HG02943 (cell line): ENCODE data around the gene DNAJC4.

Experiments used
- ATAC-seq: cut with Tn5 transposase; IDR thresholded peaks from one replicate; pipeline ENCODE4 v1.9.1; 2021; ENCODE audit warnings: mild to moderate bottlenecking, low read depth, moderate library complexity; ENCODE audit not compliant: unreplicated experiment

Gene DNAJC4

DNA sequence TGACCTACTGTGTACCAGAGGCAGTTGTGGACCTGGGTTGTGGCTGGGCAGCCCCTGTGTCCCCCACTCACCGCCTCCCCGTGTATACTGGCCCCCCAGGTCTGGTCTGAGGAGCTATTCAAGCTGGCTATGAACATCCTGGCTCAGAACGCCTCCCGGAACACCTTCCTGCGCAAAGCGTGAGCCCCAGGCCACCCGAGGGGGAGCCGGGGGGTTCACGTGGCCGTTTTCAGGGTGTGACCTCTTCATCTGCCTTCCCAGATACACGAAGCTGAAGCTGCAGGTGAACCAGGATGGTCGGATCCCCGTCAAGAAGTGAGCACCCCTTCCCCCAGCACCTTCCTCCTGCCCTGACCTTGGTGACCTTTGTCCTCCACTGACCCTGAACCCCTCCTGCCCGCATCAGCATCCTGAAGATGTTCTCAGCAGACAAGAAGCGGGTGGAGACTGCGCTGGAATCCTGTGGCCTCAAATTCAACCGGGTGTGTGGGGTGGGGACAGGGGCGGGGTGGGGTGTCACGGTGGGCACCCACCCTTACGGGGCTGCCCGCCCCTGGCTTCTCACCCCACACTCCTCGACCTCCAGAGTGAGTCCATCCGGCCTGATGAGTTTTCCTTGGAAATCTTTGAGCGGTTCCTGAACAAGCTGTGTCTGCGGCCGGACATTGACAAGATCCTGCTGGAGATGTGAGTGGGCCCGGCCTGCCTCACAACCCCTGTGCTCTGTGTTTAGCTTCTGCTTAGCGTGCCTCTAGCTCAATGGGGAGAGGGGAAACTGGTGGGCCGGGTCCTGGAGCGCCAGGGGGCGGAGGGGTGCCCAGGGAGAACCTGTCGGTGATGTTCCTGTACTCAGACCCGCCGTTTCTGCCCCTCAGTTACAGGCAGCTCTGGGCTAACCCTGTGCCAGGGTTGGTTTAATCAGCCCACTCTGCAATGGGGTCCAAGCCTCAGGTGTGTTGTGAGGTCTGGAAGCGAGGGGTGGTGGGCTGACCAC, 25.1 kb downstream of the DNAJC4 start:
- no peak for ATAC-seq

DNA sequence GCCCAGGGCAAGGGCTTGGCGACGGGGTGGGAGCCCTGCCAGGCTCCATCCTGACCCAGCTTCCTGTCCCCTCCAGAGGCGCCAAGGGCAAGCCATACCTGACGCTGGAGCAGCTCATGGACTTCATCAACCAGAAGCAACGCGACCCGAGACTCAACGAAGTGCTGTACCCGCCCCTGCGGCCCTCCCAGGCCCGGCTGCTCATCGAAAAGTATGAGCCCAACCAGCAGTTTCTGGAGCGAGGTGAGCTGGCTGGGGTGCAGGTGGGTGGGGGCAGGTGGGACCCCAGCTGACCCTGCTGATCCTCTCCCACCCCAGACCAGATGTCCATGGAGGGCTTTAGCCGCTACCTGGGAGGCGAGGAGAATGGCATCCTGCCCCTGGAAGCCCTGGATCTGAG, 26.0 kb downstream of the DNAJC4 start:
- ATAC-seq, result no peak

DNA sequence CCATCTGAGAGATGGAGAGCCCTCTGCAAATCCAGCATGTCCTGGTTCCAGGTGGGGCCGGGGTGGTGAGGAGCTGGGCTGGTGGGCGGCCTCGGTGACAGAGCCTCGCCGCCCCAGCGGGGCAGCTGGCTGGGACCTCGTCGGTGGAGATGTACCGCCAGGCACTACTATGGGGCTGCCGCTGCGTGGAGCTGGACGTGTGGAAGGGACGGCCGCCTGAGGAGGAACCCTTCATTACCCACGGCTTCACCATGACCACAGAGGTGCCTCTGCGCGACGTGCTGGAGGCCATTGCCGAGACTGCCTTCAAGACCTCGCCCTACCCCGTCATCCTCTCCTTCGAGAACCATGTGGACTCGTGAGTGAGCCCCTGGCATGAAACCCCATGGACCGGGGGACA, 28.0 kb downstream of the DNAJC4 start:
- no peak for ATAC-seq

DNA sequence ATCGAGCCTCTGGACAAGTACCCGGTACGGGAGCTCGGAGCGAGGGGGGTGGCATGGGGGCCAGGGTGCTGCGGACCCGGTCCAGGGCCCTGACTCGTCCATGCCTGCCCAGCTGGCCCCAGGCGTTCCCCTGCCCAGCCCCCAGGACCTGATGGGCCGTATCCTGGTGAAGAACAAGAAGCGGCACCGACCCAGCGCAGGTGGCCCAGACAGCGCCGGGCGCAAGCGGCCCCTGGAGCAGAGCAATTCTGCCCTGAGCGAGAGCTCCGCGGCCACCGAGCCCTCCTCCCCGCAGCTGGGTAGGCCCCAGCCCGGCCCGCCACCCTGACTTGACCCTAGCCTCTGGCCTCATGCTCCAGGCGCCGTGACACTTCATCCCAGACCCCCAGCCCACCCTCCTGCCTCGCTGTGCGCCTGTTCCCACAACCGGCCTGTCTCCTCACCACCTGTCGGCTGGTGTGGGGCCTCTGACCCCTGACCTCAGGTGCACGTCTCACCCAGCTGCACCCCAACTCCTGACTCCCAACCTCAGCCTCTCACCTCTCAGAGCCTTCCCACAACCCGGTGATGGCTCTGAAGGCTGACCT, 28.7 kb downstream of the DNAJC4 start:
- no peak for ATAC-seq

DNA sequence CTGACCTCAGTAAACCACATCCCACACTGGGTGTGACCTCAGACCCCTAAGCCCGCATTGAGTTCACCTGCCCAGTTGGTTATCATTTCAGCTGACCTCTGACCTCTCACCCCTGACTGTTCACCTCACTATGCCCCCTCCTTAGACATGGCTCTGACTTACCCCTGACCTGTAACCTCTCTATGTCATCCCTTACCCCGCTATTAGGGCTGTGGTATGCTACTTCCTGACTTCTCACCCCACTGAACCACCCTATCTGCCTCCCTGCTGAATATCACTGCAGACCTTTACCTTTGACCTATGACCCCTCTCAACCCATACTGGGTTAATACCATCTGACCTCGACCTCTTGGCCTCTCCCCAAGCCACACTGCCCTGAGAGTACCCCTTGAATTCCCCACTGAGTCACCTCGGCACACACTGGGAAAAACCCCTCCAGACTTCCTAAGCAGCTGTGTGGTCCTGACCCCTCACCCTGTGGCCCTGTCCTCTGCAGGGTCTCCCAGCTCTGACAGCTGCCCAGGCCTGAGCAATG, 29.3 kb downstream of the DNAJC4 start:
- no peak for ATAC-seq

DNA sequence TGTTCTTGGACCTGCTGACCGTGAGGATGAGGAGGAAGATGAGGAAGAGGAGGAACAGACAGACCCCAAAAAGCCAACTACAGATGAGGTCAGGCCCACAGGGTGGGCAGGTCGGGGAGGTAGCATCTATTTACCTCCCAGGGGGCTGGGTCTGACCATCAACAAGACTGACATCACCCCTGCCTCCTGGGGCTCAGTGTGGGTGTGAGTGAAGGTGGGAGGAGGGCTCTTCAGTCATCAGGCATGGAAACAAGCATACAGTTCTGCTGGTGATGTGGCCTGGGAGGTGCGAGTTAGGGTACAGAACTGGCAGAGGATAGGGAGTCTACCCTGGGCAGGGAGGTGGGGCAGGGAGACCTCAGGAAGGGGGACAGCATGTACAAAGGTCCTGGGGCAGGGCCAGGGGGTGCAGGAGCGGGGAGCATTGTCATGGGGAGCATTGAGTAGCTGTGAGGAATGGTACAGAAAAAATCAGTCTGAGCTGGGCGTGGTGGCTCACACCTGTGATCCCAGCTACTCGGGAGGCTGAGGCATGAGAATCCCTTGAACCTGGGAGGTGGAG, 29.9 kb downstream of the DNAJC4 start:
- ATAC-seq, result no peak

DNA sequence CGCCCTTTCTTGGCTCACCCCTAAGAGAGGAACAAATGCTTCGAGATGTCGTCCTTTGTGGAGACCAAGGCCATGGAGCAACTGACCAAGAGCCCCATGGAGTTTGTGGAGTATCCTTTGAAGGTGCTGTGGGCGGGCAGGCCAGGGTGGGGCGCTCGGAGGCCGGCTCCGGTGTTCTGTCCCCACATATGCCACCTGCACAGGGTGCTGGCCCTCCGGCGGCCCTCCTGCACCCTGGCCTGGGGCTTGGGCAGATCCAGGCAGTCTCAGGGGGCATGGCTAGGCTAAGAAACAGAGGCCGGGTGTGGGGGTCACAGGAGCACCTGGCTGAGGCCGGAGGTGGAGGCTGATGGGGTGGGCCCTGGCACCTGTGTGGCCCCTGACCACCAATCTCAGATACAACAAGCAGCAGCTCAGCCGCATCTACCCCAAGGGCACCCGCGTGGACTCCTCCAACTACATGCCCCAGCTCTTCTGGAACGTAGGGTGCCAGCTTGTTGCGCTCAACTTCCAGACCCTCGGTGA, 31.3 kb downstream of the DNAJC4 start:
- no peak for ATAC-seq

DNA sequence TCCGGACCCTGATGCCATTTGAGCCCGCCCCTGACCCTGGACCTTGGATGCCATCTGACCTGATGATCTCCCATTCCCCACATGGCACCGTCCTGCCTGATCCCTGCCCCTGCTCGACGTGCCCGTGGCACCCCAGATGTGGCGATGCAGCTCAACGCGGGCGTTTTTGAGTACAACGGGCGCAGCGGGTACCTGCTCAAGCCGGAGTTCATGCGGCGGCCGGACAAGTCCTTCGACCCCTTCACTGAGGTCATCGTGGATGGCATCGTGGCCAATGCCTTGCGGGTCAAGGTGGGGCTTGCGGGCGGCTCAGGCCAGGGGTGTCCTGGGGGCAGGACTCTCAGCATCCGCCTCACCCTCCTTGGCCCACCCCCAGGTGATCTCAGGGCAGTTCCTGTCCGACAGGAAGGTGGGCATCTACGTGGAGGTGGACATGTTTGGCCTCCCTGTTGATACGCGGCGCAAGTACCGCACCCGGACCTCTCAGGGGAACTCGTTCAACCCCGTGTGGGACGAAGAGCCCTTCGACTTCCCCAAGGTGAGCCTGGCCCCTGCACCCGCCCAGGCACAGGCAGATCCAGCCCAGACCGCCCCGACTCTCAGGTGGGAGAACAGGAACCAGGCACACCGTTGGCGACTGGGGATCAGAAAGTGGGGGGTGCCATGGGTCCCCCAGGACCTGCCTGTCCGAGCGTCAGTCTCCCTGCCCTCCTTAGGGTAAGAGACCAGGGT, 32.1 kb downstream of the DNAJC4 start:
- no peak for ATAC-seq

DNA sequence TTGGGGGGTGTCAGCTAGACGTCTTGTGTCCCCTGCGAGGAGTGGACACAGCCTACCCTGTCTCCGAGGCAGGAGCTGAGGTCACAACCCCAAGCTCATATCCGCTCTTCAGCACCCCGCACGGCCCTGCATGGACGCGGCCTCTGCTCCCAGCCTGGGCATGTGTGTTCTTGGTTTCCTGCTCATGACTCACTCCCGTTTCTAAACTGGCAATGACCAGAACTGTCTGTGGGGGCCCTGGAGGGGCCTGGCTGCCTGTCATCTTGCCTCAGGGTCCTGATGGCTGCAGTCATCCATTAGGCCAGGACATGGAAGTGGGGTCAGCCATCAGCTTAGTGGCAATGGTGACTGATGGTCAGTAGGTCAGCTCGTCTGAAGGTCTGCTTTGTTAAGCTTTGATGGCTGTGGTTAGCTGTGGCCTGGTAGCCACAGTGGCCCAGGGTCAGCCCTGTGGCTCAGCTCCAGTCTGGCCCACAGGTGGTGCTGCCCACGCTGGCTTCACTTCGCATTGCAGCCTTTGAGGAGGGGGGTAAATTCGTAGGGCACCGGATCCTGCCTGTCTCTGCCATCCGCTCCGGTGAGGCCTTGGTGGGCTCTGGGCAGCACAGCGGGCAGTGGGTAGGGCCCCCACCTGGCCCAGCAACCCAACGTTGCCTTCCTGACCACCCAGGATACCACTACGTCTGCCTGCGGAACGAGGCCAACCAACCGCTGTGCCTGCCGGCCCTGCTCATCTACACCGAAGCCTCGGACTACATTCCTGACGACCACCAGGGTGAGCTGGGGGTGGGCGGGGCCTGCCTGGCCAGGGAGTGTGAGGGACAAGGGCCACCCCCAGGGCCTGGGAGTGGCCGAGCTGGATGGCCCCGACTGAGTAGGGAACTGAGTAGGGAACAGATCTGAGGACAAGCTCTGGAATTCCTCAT, 32.9 kb downstream of the DNAJC4 start:
- ATAC-seq, result no peak

DNA sequence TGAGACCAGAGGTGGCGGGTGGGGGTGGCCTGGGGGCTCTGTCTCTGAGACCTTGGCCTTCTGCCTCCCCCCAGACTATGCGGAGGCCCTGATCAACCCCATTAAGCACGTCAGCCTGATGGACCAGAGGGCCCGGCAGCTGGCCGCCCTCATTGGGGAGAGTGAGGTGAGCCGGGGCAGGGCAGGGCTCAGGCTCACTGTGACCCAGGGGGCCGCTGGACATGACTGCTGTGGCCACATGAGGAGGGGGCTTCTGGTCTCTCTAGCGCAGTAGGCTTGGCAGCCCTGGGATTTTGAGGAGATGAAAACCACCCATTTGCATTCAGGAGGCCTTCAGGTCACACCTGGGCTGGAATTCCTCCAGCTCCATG, 33.6 kb downstream of the DNAJC4 start:
- no peak for ATAC-seq

DNA sequence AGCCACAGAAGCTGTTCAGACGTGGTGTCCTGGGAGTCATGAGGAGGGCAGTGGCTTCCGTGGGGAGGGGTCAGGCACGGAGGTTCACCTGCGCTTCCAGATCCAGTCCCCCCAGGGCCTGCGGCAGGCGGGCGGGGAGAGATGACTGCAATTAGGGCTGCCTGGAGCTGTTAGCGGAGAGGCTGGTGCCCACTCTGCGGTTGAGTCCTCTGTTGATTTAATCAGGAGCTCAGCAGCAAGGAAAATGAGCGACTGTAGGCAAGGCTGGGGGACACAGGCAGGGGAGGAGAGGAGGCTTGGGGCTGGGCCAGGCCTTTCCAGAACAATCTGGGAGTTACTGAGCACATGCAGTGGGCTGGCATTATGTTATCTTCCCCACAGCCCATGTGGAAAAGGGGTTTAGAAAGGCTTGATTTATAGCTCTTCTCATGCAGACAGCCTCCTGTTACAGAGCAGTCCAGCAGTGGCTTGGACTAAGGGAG, 34.1 kb downstream of the DNAJC4 start:
- ATAC-seq, result no peak

DNA sequence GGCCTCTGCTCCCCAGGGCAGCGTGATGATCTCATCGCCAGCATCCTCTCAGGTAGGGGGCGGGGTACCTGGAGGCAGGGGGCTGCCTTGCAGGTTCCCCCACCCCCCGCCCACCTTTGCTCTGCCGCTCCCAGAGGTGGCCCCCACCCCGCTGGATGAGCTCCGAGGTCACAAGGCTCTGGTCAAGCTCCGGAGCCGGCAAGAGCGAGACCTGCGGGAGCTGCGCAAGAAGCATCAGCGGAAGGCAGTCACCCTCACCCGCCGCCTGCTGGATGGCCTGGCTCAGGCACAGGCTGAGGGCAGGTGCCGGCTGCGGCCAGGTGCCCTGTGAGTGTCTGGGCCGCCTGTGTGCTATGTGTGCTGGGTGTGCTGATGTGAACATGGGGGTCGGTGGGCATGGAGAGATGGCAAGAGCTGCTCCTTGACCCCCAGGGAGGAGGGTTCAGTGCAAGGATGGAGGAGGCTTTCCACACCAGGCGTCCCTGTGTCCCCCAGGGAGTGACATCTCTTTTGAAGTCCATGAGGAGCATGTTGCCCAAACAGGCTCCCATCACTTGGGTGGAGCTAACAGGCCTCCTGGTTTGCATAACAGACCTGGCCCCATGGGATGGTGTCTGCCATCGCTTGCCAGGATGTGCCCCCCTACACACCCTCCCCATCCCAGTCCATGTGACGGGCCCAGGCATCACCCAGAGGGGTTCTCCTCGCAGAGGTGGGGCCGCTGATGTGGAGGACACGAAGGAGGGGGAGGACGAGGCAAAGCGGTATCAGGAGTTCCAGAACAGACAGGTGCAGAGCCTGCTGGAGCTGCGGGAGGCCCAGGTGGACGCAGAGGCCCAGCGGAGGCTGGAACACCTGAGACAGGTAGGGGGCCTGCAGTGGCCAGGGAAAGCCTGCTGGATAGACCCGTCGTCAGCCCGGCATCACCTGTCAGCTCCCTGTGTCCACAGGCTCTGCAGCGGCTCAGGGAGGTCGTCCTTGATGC, 35.1 kb downstream of the DNAJC4 start:
- ATAC-seq, result no peak

DNA sequence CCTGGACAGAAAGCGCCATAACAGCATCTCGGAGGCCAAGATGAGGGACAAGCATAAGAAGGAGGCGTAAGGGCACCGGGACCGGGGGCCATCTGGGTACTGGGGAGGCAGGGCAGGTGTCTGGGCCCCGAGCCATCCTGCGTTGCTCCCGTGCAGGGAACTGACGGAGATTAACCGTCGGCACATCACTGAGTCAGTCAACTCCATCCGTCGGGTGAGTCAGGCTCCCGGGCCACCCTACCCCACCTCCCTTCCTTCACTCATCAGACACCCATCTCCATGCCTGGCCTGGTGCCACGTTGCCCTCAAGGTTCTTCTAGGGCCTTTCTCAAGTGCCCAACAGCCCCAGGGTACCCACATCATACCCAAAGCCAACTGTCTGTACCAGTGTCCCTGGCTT, 36.0 kb downstream of the DNAJC4 start:
- ATAC-seq, result no peak

DNA sequence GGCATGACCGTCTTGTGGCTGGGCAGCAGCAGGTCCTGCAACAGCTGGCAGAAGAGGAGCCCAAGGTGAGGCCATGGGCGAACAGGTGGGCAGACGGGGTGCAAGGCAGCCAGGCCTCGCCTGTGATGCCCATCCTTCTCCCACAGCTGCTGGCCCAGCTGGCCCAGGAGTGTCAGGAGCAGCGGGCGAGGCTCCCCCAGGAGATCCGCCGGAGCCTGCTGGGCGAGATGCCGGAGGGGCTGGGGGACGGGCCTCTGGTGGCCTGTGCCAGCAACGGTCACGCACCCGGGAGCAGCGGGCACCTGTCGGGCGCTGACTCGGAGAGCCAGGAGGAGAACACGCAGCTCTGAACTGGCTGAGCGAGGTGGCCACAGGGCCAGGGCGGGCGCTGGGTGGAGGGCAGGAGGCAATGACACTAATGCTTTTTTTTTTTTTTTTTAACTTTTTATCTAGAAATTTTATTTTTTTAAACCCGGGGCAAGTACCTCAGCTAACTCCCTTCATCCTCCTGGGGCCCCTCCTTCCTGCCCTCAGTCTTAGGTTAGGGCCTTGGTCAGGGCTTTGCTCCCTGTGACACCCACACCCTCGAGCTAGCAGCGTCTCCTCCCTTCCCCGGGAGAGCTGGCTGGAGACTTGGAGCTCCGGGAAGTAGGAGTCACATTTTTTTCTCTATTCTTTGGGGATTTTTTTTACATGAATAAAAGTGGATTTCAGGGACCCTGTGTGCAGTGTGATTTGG, 37.0 kb downstream of the DNAJC4 start:
- no peak for ATAC-seq

DNA sequence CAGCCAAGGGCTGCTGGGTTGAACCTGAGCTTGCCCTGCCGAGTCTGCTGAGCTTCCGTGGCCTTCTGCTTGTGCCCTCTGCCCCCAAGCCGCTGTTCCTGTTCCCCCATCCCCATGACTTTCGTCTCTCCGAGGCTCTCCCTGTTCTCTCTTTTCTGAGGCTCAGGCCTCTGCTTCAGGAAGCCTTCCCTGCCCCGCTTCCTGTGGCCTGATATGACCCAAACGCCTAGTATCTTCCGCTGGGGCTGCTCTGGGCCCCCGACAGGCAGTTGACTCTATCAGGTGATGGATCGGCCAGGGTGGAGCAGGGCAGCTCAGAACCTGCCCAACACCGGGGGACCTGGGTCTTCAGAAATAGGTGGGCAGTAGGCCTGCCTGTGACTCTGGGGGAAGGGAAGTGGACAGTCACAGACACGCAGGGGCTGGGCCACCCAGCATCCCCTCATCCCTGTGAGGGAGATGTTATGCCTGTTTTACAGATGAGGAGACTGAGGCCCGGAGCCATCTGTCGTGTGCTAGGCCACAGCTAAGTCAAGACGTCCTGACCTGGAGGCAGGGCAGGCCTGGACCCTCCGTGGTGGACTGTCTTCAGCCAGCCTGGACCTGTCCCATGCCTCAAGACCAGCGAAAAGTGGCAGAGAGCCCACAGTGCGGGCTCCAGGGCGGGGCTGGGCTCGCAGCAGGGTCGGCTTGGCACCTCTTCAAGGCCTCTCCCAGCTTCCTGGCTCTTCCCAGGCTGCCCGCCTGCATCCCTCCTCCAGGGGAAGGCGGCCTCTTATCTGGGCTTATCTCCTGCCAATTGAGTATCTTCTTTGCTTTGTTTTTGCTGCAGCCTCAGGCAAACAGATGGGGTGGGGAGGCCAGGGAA, 37.9 kb downstream of the DNAJC4 start:
- ATAC-seq, result no peak

DNA sequence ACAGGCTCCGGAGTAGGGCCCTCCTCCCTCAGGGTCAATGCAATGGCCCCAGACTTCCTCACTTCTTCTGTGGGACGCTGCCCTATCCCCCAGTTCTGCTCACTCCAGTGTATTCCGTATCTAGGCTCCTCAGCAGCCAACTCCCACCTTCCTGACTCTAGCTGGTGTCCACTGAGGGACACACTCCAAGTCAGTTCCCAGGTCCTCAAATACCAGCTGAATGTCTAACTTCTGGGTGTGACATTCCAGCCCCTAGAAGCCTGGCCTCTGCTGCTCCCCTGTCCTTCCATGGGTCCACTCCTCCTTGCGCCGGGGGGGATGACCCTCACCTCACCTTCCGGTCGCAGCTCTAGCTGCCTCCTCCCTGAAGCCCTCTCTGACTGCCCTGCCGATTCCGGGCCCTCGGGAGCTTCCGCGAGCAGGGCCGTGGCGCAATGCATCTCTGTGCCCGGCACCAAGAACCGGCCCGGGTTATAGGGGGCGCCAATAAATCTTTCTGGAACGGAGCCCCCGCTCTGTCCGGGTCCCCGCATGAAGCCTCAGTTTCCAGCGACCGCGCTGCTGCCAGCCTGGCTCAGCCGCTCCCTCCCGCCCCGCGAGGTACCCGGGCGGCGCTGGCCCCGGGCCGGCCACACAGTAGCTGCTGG, 38.7 kb downstream of the DNAJC4 start:
- ATAC-seq, result peak; percentile 5
